ENCODE results near the gene KCNF1. TPM values are rescaled to one million over a fixed set of nuclear protein-coding genes. Genes with fewer than 3 reads are reported as not detected.

The KCNF1 gene
- total RNA-seq, 4 donors from 2014 or later, result 0.19 TPM; not detected in 3

DNA sequence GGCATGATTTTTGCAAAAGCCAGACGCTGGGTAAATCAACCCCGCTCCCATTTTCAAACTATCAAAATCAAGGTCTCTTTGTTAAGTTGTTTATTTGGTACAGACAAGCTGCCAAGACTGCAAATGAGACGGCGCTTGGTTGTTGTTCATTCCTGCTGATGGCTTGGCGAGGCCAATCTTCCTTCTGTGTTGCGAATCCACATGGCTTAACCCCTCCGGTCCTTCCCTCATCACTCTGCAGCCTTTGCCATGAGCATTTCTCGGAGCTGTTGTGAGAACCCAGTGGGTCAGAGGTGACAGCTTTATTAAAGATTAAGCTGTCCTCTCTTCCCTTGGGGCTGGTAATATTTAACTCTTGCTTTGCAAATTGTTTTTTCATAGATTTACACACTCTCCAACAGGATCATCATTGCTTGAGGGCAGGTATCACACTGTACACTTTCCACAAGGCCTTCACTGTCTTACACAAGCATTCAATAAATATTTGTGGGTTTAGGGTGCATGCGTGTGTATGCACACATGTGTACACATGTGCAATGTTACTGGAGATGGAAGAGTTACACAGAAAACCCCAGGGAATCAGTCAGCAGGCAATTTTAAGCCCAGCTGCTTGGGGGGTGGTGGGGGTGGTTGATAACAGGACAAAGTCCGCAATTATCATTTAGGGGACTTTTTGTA is 27.8 kb upstream of the KCNF1 start:
- TF ChIP-seq, protein P1, sequence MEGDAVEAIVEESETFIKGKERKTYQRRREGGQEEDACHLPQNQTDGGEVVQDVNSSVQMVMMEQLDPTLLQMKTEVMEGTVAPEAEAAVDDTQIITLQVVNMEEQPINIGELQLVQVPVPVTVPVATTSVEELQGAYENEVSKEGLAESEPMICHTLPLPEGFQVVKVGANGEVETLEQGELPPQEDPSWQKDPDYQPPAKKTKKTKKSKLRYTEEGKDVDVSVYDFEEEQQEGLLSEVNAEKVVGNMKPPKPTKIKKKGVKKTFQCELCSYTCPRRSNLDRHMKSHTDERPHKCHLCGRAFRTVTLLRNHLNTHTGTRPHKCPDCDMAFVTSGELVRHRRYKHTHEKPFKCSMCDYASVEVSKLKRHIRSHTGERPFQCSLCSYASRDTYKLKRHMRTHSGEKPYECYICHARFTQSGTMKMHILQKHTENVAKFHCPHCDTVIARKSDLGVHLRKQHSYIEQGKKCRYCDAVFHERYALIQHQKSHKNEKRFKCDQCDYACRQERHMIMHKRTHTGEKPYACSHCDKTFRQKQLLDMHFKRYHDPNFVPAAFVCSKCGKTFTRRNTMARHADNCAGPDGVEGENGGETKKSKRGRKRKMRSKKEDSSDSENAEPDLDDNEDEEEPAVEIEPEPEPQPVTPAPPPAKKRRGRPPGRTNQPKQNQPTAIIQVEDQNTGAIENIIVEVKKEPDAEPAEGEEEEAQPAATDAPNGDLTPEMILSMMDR (IDR thresholded peaks at IDR 0.05), result no peak
- TF ChIP-seq POLR2A (IDR thresholded peaks at IDR 0.05), result no peak
- no peak for DNase-seq
- Histone ChIP-seq H3K36me3 (no peaks in the 10 kb centered on the region), H3K27ac (no peak overlapping the region), H3K4me1 (peaks cover 0 to 13% (median 3%) of the 10 kb centered on the region in 3 donors), H3K4me3 (no peak overlapping the region), H3K27me3 (peaks cover 0 to 19% (median 0%) of the 10 kb centered on the region in 4 donors), H3K9me3 (no peaks in the 10 kb centered on the region)
- intact Hi-C loops (cut with DNase I), result no loop called here
- WGBS, 2 donors, result 42 to 45% methylated on average over 10 of the region's 10 CpGs

DNA sequence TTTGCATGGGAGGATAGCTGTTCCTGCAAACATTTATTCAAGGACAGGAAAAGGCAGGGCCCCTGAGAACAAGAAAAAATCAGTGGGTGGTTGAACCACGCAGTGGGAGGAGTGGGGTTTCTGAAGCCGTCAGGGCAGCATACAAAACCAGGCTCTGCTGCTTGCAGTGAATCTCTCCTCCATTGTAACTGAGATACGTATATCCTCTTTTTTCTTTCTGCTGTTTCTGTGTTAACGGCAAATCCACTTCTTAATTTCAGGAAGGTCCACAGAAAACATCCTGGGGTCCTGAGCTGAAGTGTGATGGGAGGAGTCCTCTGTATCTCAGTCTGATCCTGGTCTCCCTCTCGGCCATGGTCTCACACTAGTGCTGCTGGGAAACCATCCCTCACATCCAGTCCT is 27.2 kb upstream of the KCNF1 start:
- no peak overlapping the region for H3K27ac ChIP-seq
- H3K27me3 ChIP-seq, result peaks cover 0 to 25% (median 0%) of the 10 kb centered on the region in 4 donors
- no peak overlapping the region for H3K4me3 ChIP-seq
- H3K9me3 ChIP-seq, result no peaks in the 10 kb centered on the region
- peaks cover 0 to 13% (median 3%) of the 10 kb centered on the region in 3 donors for H3K4me1 ChIP-seq
- H3K36me3 ChIP-seq, result no peaks in the 10 kb centered on the region
- TF ChIP-seq, protein P1 (IDR thresholded peaks at IDR 0.05), result no peak
- TF ChIP-seq POLR2A (IDR thresholded peaks at IDR 0.05), result no peak
- intact Hi-C loops (cut with DNase I), result no loop called here
- 37 to 64% methylated on average over 5 of the region's 5 CpGs for WGBS, 2 donors
- no peak for DNase-seq

DNA sequence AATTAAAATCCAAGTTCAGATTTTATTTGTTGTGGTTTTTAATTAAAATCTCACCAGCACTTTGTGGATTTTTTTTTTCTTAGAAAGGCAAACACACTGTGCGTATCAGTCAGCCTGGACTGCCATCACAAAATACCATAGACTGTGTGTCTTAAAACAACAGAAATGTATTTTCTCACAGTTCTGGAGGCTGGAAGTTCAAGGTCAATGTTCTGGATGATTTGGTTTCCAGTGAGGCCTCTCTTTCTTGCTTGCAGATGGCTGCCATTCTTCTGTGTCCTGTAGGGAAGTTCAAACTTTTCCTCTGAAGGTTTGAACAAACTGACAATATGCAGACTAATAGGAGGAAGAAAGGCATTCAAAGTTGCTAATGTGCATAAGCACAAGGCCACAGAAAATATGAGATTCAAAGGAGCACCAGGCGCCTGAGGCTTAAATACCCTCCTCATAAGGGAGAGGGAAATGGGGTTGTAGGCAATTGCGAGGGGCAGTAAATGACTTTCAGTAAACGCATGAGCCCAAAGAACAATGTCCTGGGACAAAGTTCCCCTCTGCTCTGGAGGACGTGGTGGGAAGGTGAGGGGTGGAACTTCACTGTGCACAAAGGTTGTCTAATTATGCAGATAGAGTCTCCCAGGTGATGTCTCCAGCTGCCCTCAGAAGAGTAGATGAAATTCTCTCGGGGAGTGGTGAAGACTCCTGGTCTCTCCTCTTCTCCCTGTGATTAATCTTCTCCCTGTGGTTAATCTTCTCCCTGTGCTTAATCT is 26.5 kb upstream of the KCNF1 start:
- Histone ChIP-seq H3K4me3 (no peak overlapping the region), H3K27ac (no peak overlapping the region), H3K36me3 (no peaks in the 10 kb centered on the region), H3K4me1 (peaks cover 0 to 13% (median 3%) of the 10 kb centered on the region in 3 donors), H3K27me3 (peaks cover 0 to 32% (median 0%) of the 10 kb centered on the region in 4 donors), H3K9me3 (no peaks in the 10 kb centered on the region)
- WGBS, 2 donors, result 79 to 82% methylated on average over 6 of the region's 6 CpGs
- intact Hi-C loops (cut with DNase I), result no loop called here
- TF ChIP-seq POLR2A (IDR thresholded peaks at IDR 0.05), result no peak
- TF ChIP-seq, protein P1 (IDR thresholded peaks at IDR 0.05), result no peak
- DNase-seq, result no peak

DNA sequence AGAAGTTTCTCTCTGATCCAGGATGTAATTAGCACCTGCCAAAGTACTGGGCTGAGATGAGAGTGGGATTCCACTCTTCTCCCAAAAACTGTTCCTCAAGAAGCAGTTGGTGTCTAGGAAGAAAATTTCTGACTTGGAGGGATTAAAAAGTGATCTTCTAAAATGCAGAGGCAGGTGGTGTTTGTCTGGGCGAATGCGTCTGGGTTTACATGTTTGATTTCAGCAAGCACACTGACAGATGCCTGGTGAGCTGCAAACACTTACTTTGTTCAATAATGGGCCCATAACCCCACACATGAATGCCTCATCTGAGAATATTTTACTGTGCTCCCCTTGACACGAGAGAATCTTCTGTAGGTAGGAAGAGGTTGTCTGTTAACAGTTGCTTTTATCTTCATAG is 24.3 kb upstream of the KCNF1 start:
- H3K4me1 ChIP-seq, result peaks cover 0 to 13% (median 3%) of the 10 kb centered on the region in 3 donors
- no peak overlapping the region for H3K27ac ChIP-seq
- TF ChIP-seq POLR2A (IDR thresholded peaks at IDR 0.05), result no peak
- TF ChIP-seq, protein P1 (IDR thresholded peaks at IDR 0.05), result no peak
- intact Hi-C loops (cut with DNase I), result no loop called here
- H3K27me3 ChIP-seq, result peaks cover 0 to 53% (median 0%) of the 10 kb centered on the region in 4 donors
- whole genome bisulfite sequencing, 2 donors, result 81 to 84% methylated on average over 3 of the region's 3 CpGs
- no peak for DNase-seq
- no peaks in the 10 kb centered on the region for H3K9me3 ChIP-seq
- H3K36me3 ChIP-seq, result no peaks in the 10 kb centered on the region
- H3K4me3 ChIP-seq, result no peak overlapping the region

DNA sequence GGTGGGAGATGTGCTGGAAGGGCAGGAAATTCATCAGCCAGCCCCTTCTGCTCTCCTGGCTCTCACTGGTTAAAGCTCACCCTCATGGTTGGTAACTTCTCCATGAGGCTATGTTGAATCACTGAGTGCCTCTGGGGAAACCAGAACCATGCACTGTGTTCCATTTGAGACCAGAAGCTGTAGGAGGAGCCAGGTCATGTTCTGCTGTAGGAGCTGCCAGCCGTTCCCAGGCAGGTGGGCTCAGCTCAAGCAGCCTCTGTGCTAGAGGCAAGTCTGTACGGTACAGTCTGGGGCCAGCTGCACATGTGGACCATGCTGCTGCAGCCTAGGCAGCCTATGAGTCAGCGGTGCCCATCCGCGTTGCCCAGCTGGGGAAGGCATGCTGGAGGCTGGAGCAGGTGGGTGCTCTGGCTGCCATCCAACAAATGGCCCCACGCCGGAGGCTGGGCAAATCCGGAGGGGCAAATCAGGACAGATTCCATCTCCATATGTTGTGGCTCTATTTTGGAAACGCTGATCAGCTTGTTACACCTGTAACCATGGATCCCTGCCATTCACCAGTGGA is 22.0 kb upstream of the KCNF1 start:
- no peak overlapping the region for H3K4me3 ChIP-seq
- H3K9me3 ChIP-seq, result no peaks in the 10 kb centered on the region
- WGBS, 2 donors, result 32 to 67% methylated on average over 1 to 5 of the region's 9 CpGs
- TF ChIP-seq, protein P1 (IDR thresholded peaks at IDR 0.05), result no peak
- no peak for TF ChIP-seq POLR2A (IDR thresholded peaks at IDR 0.05)
- H3K27ac ChIP-seq, result no peak overlapping the region
- intact Hi-C loops (cut with DNase I), result no loop called here
- H3K4me1 ChIP-seq, result no peaks in the 10 kb centered on the region
- peaks cover 0 to 76% (median 0%) of the 10 kb centered on the region in 4 donors for H3K27me3 ChIP-seq
- no peak for DNase-seq
- H3K36me3 ChIP-seq, result no peaks in the 10 kb centered on the region

Measured in esophagus squamous epithelium (tissue), 5 donors.